IMR-90 (cell line): ENCODE data around the gene CNPPD1. TPM values are rescaled to one million over a fixed set of nuclear protein-coding genes. Genes with fewer than 3 reads are reported as not detected.

Experiments
- ATAC-seq: fragments of 200-7000 bp; cut with Tn5 transposase; 2 replicates; pipeline ENCODE4 v1.9.1; 2020; ENCODE audit warnings: low read depth, mild to moderate bottlenecking, moderate library complexity
- BruUV-seq: library from RNA; stranded (reverse); fragments of 400-500 nt; replicated peaks from 2 replicates; lab custom pipeline; 2021; lab: Mats Ljungman, UMichigan
- CTCF ChIA-PET: fragments of 300-600 bp; formaldehyde crosslinking; extraction: SDS; loops from one replicate; lab custom pipeline; 2021; ENCODE audit warnings: antibody characterized with exemption; lab: Yijun Ruan, JAX
- POLR2A ChIA-PET: fragments of 300-600 bp; sonication (Branson Sonifier 250); formaldehyde crosslinking; loops from one replicate; lab custom pipeline; 2022; ENCODE audit warnings: antibody characterized with exemption; ENCODE audit not compliant: unreplicated experiment; lab: Charles Lee
- DNase-seq: peaks from one replicate; pipeline ENCODE4 v3.0.0; 2013
- H2AFZ ChIP-seq: replicated peaks from 2 replicates; pipeline ENCODE3; 2013; ENCODE audit warnings: low read length, mild to moderate bottlenecking; ENCODE audit not compliant: poor library complexity
- H2AK5ac ChIP-seq: 2 replicates; pipeline ENCODE4 v1.6.1; 2013; ENCODE audit warnings: low read depth, low read length, inconsistent platforms
- H2AK9ac ChIP-seq: replicated peaks from 2 replicates; pipeline ENCODE3; 2013; ENCODE audit warnings: mild to moderate bottlenecking, low read depth, low read length, moderate library complexity; ENCODE audit not compliant: poor library complexity
- H2BK120ac ChIP-seq: 2 replicates; pipeline ENCODE4 v1.6.1; 2013; ENCODE audit warnings: low read depth, low read length, inconsistent platforms
- H2BK15ac ChIP-seq: 3 replicates; pipeline ENCODE4 v1.6.1; 2013; ENCODE audit warnings: low read depth, low read length, inconsistent platforms
- H2BK20ac ChIP-seq: 2 replicates; pipeline ENCODE4 v1.6.1; 2013; ENCODE audit warnings: low read depth, mild to moderate bottlenecking, inconsistent platforms, low read length, moderate library complexity
- H2BK5ac ChIP-seq: 2 replicates; pipeline ENCODE4 v1.6.1; 2013; ENCODE audit warnings: mild to moderate bottlenecking, low read depth, low read length, inconsistent platforms; ENCODE audit not compliant: poor library complexity, severe bottlenecking
- H3K14ac ChIP-seq: replicated peaks from 2 replicates; pipeline ENCODE4 v1.6.1; 2013; ENCODE audit warnings: low read depth, low read length, inconsistent platforms
- H3K18ac ChIP-seq: 2 replicates; pipeline ENCODE4 v1.6.1; 2013; ENCODE audit warnings: low read depth, low read length, control low read depth
- H3K23ac ChIP-seq: 2 replicates; pipeline ENCODE4 v1.6.1; 2013; ENCODE audit warnings: low read depth, low read length, inconsistent platforms
- H3K27ac ChIP-seq: 2 replicates; pipeline ENCODE4 v1.5.1; 2013; ENCODE audit warnings: mild to moderate bottlenecking, control low read depth, low read length; ENCODE audit not compliant: insufficient read depth
- H3K27me3 ChIP-seq: 2 replicates; pipeline ENCODE4 v1.6.1; 2013; ENCODE audit warnings: low read length; ENCODE audit not compliant: control insufficient read depth, insufficient read depth
- H3K36me3 ChIP-seq: 2 replicates; pipeline ENCODE4 v1.6.1; 2013; ENCODE audit warnings: low read length, mixed read lengths; ENCODE audit not compliant: control insufficient read depth, insufficient read depth
- H3K4ac ChIP-seq: 2 replicates; pipeline ENCODE4 v1.6.1; 2013; ENCODE audit warnings: low read depth, low read length, inconsistent platforms
- H3K4me1 ChIP-seq: 2 replicates; pipeline ENCODE4 v1.6.1; 2013; ENCODE audit warnings: low read length, mixed read lengths; ENCODE audit not compliant: control insufficient read depth, insufficient read depth
- H3K4me2 ChIP-seq: 2 replicates; pipeline ENCODE4 v1.6.1; 2013; ENCODE audit warnings: low read depth, mild to moderate bottlenecking, control low read depth, low read length, moderate library complexity
- H3K4me3 ChIP-seq: 2 replicates; pipeline ENCODE4 v1.5.1; 2013; ENCODE audit warnings: low read depth, mild to moderate bottlenecking, control low read depth, low read length, moderate library complexity; ENCODE audit not compliant: insufficient read depth
- H3K56ac ChIP-seq: 2 replicates; pipeline ENCODE4 v1.6.1; 2013; ENCODE audit warnings: low read length, inconsistent platforms; ENCODE audit not compliant: insufficient read depth; ENCODE audit errors: extremely low read depth
- H3K79me1 ChIP-seq, 2 experiments: 2 replicates each; pipeline ENCODE4 v1.6.1; 2013; ENCODE audit warnings: low read length in 2 of 2, inconsistent platforms in 1 of 2, low read depth in 1 of 2
- H3K9ac ChIP-seq: 2 replicates; pipeline ENCODE4 v1.6.1; 2013; ENCODE audit warnings: low read depth, low read length, control low read depth
- H3K9me1 ChIP-seq: 2 replicates; pipeline ENCODE4 v1.6.1; 2013; ENCODE audit warnings: low read length, inconsistent platforms; ENCODE audit not compliant: insufficient read depth
- H3K9me3 ChIP-seq: 2 replicates; pipeline ENCODE4 v1.6.1; 2013; ENCODE audit warnings: low read length; ENCODE audit not compliant: control insufficient read depth, insufficient read depth
- H4K20me1 ChIP-seq: 2 replicates; pipeline ENCODE4 v1.6.1; 2013; ENCODE audit warnings: low read length, inconsistent platforms; ENCODE audit not compliant: insufficient read depth
- H4K5ac ChIP-seq: 2 replicates; pipeline ENCODE4 v1.6.1; 2013; ENCODE audit warnings: mild to moderate bottlenecking, low read depth, low read length, control low read depth
- H4K8ac ChIP-seq, 2 experiments: 2 replicates each; pipeline ENCODE4 v1.6.1; 2013; ENCODE audit warnings: low read depth in 2 of 2, low read length in 2 of 2, control low read depth in 1 of 2, inconsistent platforms in 1 of 2
- H4K91ac ChIP-seq: 2 replicates; pipeline ENCODE4 v1.6.1; 2013; ENCODE audit warnings: low read depth, low read length, inconsistent platforms; ENCODE audit not compliant: insufficient read depth
- BHLHE40 ChIP-seq: fragments of 150-350 bp; IDR thresholded peaks from 2 replicates; pipeline ENCODE4 v1.6.1; 2016; ENCODE audit warnings: mild to moderate bottlenecking, low read depth, low read length
- CEBPB ChIP-seq: IDR thresholded peaks from 2 replicates; pipeline ENCODE4 v1.6.1; 2012; ENCODE audit warnings: low read depth, low read length, improper control_type of control experiment
- CHD1 ChIP-seq: IDR thresholded peaks from 2 replicates; pipeline ENCODE4 v1.6.1; 2012; ENCODE audit warnings: low read depth, low read length, improper control_type of control experiment
- FOS ChIP-seq: fragments of 150-350 bp; IDR thresholded peaks from 2 replicates; pipeline ENCODE4 v1.6.1; 2016; ENCODE audit warnings: low read depth, low read length
- MAFK ChIP-seq: IDR thresholded peaks from 2 replicates; pipeline ENCODE4 v1.6.1; 2012; ENCODE audit warnings: low read depth, low read length, improper control_type of control experiment
- MAZ ChIP-seq: IDR thresholded peaks from 2 replicates; pipeline ENCODE4 v1.6.1; 2012; ENCODE audit warnings: low read depth, mild to moderate bottlenecking, low read length, improper control_type of control experiment, moderate library complexity, borderline replicate concordance
- MXI1 ChIP-seq: IDR thresholded peaks from 2 replicates; pipeline ENCODE4 v1.6.1; 2012; ENCODE audit warnings: low read depth, mild to moderate bottlenecking, low read length, moderate library complexity, borderline replicate concordance
- NFE2L2 ChIP-seq: fragments of 150-350 bp; IDR thresholded peaks from 2 replicates; pipeline ENCODE4 v1.6.1; 2016; ENCODE audit warnings: low read depth, mild to moderate bottlenecking, low read length
- POLR2A ChIP-seq: IDR thresholded peaks from 2 replicates; pipeline ENCODE4 v1.6.1; 2012; ENCODE audit warnings: mild to moderate bottlenecking, low read depth, low read length
- RAD21 ChIP-seq: IDR thresholded peaks from 2 replicates; pipeline ENCODE4 v1.6.1; 2012; ENCODE audit warnings: low read length, improper control_type of control experiment
- RCOR1 ChIP-seq: IDR thresholded peaks from 2 replicates; pipeline ENCODE4 v1.6.1; 2012; ENCODE audit warnings: mild to moderate bottlenecking, low read length, improper control_type of control experiment; ENCODE audit not compliant: insufficient replicate concordance
- RFX5 ChIP-seq: IDR thresholded peaks from 2 replicates; pipeline ENCODE4 v1.8.0; 2012; ENCODE audit warnings: low read depth, mild to moderate bottlenecking, low read length, moderate library complexity
- SMC3 ChIP-seq: fragments of 150-350 bp; IDR thresholded peaks from 2 replicates; pipeline ENCODE4 v1.6.1; 2016; ENCODE audit warnings: low read depth, mild to moderate bottlenecking, antibody characterized with exemption, low read length, moderate library complexity
- WGBS, 2 experiments: methylation state at CpG; one replicate each; pipeline versions ENCODE4 v1.1.5 to v1.1.7; 2013; ENCODE audit warnings: missing lambda C conversion rate in 2 of 2; ENCODE audit not compliant: insufficient read length in 1 of 2; ENCODE audit errors: extremely low coverage in 2 of 2; 5-methylcytosine and 5-hydroxymethylcytosine counted together
- dilution Hi-C: fragments of 300-500 bp; cut with HindIII; formaldehyde crosslinking; loops from one replicate; pipeline ENCODE4 v1.14.3; 2018; ENCODE audit warnings: low sequenced_read_pairs; ENCODE audit not compliant: unreplicated experiment
- in situ Hi-C: fragments of 300-500 bp; cut with MboI; formaldehyde crosslinking; loops from 3 replicates; pipeline ENCODE4 v1.14.3; 2019; ENCODE audit warnings: low sequenced_read_pairs, inconsistent platforms, mixed read lengths
- intact Hi-C: fragments of 100-400 bp; cut with micrococcal nuclease; formaldehyde crosslinking; loops from 2 replicates; pipeline ENCODE4 v1.10.0; 2022
- polyA plus RNA-seq, 3 experiments: library from polyadenylated mRNA; depleted of rRNA; stranded (reverse); fragments of >200 nt; gene quantifications; 2 replicates each; pipeline ENCODE4 v1.2.3, GENCODE V29; 2012; ENCODE audit warnings: low replicate concordance in 1 of 3
- total RNA-seq: library from RNA; depleted of rRNA; stranded (reverse); fragments of >200 nt; gene quantifications from 2 replicates; pipeline ENCODE4 v1.2.3, GENCODE V29; 2012
- TF ChIP-seq, protein P1 (sequence below): fragments of 150-350 bp; IDR thresholded peaks from 2 replicates; pipeline ENCODE4 v1.6.1; 2016; ENCODE audit warnings: low read depth, mild to moderate bottlenecking, low read length, moderate library complexity, borderline replicate concordance
- TF ChIP-seq, protein P2 (sequence below): conservative IDR thresholded peaks from 2 replicates; pipeline ENCODE4 v1.5.1; 2012; ENCODE audit warnings: mild to moderate bottlenecking, low read depth, low read length, improper control_type of control experiment
- TF ChIP-seq, protein P3 (sequence below): fragments of 150-350 bp; IDR thresholded peaks from 2 replicates; pipeline ENCODE4 v1.6.1; 2017; ENCODE audit warnings: mild to moderate bottlenecking, antibody characterized with exemption, low read length, low read depth

CNPPD1 gene
- total and polyA plus RNA-seq, 2 of the 4 experiments (the other 2 are of a cell fraction): 11.1 to 29.2 TPM

DNA sequence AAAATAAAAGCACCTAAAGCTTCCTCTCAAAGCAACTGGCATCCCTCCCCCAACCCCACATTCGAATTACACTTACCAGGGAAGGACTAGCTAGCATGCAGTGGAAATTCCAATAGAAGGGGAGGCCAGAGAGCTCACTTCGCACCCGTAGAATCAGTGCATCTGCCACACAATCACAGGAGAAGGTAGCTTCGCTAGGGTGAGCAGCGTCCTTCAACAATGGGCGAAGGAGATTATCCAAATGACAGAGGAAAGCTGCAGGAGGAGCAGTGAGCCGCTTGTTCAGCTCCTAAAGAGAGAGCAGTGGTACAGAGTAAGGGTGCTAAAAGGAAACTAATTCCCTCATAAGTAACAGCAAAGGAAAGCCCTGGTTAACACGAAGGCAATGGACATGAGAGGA is 19.3 kb downstream of the CNPPD1 start:
- TF ChIP-seq FOS (no peak), NFE2L2 (no peak), BHLHE40 (no peak), RCOR1 (no peak), MAFK (no peak), RFX5 (no peak), RAD21 (no peak), CEBPB (no peak), MXI1 (no peak), POLR2A (no peak), CHD1 (no peak), MAZ (no peak), SMC3 (no peak)
- TF ChIP-seq, protein P1, sequence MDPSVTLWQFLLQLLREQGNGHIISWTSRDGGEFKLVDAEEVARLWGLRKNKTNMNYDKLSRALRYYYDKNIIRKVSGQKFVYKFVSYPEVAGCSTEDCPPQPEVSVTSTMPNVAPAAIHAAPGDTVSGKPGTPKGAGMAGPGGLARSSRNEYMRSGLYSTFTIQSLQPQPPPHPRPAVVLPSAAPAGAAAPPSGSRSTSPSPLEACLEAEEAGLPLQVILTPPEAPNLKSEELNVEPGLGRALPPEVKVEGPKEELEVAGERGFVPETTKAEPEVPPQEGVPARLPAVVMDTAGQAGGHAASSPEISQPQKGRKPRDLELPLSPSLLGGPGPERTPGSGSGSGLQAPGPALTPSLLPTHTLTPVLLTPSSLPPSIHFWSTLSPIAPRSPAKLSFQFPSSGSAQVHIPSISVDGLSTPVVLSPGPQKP: no peak
- TF ChIP-seq, protein P2, sequence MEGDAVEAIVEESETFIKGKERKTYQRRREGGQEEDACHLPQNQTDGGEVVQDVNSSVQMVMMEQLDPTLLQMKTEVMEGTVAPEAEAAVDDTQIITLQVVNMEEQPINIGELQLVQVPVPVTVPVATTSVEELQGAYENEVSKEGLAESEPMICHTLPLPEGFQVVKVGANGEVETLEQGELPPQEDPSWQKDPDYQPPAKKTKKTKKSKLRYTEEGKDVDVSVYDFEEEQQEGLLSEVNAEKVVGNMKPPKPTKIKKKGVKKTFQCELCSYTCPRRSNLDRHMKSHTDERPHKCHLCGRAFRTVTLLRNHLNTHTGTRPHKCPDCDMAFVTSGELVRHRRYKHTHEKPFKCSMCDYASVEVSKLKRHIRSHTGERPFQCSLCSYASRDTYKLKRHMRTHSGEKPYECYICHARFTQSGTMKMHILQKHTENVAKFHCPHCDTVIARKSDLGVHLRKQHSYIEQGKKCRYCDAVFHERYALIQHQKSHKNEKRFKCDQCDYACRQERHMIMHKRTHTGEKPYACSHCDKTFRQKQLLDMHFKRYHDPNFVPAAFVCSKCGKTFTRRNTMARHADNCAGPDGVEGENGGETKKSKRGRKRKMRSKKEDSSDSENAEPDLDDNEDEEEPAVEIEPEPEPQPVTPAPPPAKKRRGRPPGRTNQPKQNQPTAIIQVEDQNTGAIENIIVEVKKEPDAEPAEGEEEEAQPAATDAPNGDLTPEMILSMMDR: no peak
- TF ChIP-seq, protein P3, sequence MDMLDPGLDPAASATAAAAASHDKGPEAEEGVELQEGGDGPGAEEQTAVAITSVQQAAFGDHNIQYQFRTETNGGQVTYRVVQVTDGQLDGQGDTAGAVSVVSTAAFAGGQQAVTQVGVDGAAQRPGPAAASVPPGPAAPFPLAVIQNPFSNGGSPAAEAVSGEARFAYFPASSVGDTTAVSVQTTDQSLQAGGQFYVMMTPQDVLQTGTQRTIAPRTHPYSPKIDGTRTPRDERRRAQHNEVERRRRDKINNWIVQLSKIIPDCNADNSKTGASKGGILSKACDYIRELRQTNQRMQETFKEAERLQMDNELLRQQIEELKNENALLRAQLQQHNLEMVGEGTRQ: no peak
- Histone ChIP-seq H3K14ac (no peak overlapping the region), H3K23ac (no peak overlapping the region), H2BK15ac (no peak overlapping the region), H3K36me3 (0 out of 2 replicates have a peak, but pooled peaks cover 3% of the 10 kb centered on the region), H3K4me2 (no peak overlapping the region), H4K8ac (no peak overlapping the region), H4K5ac (no peak overlapping the region), H2BK120ac (no peak overlapping the region), H3K56ac (no peak overlapping the region), H3K4ac (no peak overlapping the region), H3K9me3 (no peaks in the 10 kb centered on the region), H4K20me1 (no peaks in the 10 kb centered on the region), H2BK20ac (no peak overlapping the region), H3K27ac (no peak overlapping the region), H3K79me1 (peaks cover 5 to 17% of the 10 kb centered on the region in 2 experiments; a peak in 2 of 4 replicates), H3K9me1 (no peaks in the 10 kb centered on the region; the same call in 1 of the 2 replicates), H3K4me3 (no peak overlapping the region), H2BK5ac (no peak overlapping the region), H4K91ac (no peak overlapping the region), H2AFZ (no peak overlapping the region), H3K4me1 (peaks cover 3% of the 10 kb centered on the region; the same call in 1 of the 2 replicates), H3K27me3 (no peaks in the 10 kb centered on the region), H2AK5ac (no peak overlapping the region), H2AK9ac (peak overlapping the region; percentile 60), H3K18ac (no peak overlapping the region), H3K9ac (no peak overlapping the region)
- ATAC-seq (no peak), DNase-seq (no peak)
- dilution Hi-C loops (no loop called here), in situ Hi-C loops (no loop called here), intact Hi-C loops (no loop called here)
- CTCF ChIA-PET: interaction anchor here (1.4 to 1.5 kb wide), 3 partner anchors 99 to 138 kb away, joined by 4 to 6 read pairs (median 4); no protein-coding TSS in a partner anchor
- POLR2A ChIA-PET: no interaction called here
- WGBS, 2 experiments: no CpG with 5 or more reads among the region's 8 CpGs
- BruUV-seq: no TSS peak
